Measurements from ENCODE around the gene SLC2A9.

SLC2A9 gene

GRCh38 chr4:10003666-10004065 lies 17.6 kb downstream of the SLC2A9 start:
- no peak overlapping the region for H3K4me3 ChIP-seq (ENCODE audit: control insufficient read depth, low read depth, low read length)
- no peak for DNase-seq (ENCODE audit: low read depth)
- TF ChIP-seq CTCF (IDR thresholded peaks at IDR 0.05; ENCODE audit: control insufficient read depth, insufficient read depth, low read depth, low read length, missing control alignments): no peak

- no peak overlapping the region for H3K4me3 ChIP-seq (ENCODE audit: control insufficient read depth, low read depth, low read length)
- DNase-seq (ENCODE audit: low read depth): no peak
- no peak for TF ChIP-seq CTCF (IDR thresholded peaks at IDR 0.05; ENCODE audit: control insufficient read depth, insufficient read depth, low read depth, low read length, missing control alignments)
Observed at GRCh38 chr4:10002278-10002677, 19.0 kb downstream of the SLC2A9 start.

- no peak overlapping the region for H3K4me3 ChIP-seq (ENCODE audit: control insufficient read depth, low read depth, low read length)
- no peak for TF ChIP-seq CTCF (IDR thresholded peaks at IDR 0.05; ENCODE audit: control insufficient read depth, insufficient read depth, low read depth, low read length, missing control alignments)
- DNase-seq (ENCODE audit: low read depth): no peak
Observed at GRCh38 chr4:10001757-10002156, 19.5 kb downstream of the SLC2A9 start.

- H3K4me3 ChIP-seq (ENCODE audit: control insufficient read depth, low read depth, low read length): no peak overlapping the region
- DNase-seq (ENCODE audit: low read depth): no peak
- TF ChIP-seq CTCF (IDR thresholded peaks at IDR 0.05; ENCODE audit: control insufficient read depth, insufficient read depth, low read depth, low read length, missing control alignments): no peak
Observed at GRCh38 chr4:9999956-10000561, 21.2 kb downstream of the SLC2A9 start.

GRCh38 chr4:9997886-9998285 lies 23.4 kb downstream of the SLC2A9 start:
- TF ChIP-seq CTCF (IDR thresholded peaks at IDR 0.05; ENCODE audit: control insufficient read depth, insufficient read depth, low read depth, low read length, missing control alignments): no peak
- no peak for DNase-seq (ENCODE audit: low read depth)
- H3K4me3 ChIP-seq (ENCODE audit: control insufficient read depth, low read depth, low read length): no peak overlapping the region

GRCh38 chr4:9996319-9997110 lies 24.8 kb downstream of the SLC2A9 start:
- H3K4me3 ChIP-seq (ENCODE audit: control insufficient read depth, low read depth, low read length): no peak overlapping the region
- no peak for TF ChIP-seq CTCF (IDR thresholded peaks at IDR 0.05; ENCODE audit: control insufficient read depth, insufficient read depth, low read depth, low read length, missing control alignments)
- no peak for DNase-seq (ENCODE audit: low read depth)

All from AG09309 (cell line).